ENCODE data around the gene FNDC5.

Gene FNDC5

DNA sequence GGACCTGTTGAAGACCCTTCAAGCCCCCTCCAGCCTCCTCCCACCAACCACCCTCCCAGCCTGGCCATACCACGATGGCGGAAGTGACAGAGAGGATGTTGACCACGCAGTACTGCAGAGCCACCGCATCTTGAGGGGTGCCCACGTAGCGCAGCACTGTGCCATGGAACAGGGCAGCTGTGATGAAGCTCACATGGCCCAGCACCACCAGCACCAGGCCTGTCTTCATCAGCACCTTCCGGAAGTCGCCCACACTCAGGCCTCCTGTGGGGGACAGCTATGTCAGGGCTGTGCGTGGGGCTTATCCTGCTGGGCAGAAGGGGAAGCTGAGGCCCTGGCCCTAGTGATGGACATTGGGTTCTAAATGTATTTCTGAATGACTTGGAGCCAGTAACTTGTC is 27.3 kb upstream of the FNDC5 start:
- in situ Hi-C loops (cut with MboI; ENCODE audit: low sequenced_read_pairs), result no loop called here

DNA sequence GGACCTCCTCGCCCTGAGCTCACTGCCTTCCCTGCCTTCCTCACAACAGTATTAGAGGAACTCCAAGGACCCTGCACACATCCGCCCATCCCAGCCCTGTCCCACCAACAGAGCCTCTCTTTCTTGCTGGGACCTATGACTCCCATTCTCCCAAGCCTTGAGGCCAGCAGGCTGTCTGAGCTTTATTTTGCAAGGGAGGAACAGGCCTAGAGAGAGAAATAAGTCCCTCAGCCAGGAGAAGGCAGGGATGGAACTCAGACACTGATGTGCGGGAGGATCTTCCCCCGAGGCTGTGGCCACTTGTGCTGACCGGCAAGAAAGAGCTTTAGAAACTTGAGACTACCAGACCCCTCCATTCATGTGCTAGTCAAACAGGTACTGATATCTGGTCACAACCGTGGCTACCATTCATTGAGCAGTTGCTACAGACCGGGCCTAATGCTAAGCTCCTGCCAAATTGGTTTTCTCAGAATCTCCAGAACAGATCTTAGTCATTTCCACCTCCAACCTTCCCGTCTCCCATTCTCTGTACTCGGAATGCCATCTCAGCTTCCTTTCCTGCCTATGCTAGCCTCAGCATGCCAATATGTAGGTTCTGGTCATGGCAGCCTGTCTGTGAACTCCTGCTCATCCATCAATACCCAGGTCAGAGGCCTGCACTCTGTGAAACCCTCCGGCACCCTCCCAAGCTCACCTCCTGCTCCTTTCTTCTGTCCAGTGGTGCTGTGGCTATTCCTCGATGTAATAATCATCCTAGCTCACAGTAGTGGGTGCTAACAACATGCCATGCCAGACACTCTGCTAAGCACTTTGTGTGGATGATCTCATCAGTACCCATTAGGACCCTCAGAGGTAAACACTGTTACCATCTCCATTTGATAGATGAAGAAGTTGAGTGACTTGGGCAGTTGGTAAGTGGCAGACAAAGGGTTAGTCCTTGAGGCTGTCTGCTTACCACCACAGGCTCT is 26.7 kb upstream of the FNDC5 start:
- in situ Hi-C loops (cut with MboI; ENCODE audit: low sequenced_read_pairs), result no loop called here

DNA sequence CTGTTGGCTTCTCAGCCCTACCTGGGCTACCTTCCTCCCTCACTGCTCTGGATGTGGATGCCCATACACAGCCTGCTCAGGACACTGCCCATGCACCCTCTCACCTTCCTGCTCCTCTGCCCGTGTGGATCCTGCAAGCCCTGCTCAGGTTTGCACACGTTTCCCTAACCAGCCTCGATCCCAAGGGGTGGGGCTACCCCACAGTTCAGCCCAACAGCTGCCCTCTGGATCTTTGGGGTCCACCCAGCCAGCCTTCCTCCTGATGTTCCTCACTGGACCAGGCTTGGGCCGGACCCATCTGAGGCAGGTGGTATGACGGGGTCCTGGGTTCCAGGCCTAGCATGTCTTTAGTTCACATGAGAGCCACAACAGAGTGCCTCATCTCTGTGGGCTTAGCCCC is 25.7 kb upstream of the FNDC5 start:
- in situ Hi-C loops (cut with MboI; ENCODE audit: low sequenced_read_pairs), result no loop called here

DNA sequence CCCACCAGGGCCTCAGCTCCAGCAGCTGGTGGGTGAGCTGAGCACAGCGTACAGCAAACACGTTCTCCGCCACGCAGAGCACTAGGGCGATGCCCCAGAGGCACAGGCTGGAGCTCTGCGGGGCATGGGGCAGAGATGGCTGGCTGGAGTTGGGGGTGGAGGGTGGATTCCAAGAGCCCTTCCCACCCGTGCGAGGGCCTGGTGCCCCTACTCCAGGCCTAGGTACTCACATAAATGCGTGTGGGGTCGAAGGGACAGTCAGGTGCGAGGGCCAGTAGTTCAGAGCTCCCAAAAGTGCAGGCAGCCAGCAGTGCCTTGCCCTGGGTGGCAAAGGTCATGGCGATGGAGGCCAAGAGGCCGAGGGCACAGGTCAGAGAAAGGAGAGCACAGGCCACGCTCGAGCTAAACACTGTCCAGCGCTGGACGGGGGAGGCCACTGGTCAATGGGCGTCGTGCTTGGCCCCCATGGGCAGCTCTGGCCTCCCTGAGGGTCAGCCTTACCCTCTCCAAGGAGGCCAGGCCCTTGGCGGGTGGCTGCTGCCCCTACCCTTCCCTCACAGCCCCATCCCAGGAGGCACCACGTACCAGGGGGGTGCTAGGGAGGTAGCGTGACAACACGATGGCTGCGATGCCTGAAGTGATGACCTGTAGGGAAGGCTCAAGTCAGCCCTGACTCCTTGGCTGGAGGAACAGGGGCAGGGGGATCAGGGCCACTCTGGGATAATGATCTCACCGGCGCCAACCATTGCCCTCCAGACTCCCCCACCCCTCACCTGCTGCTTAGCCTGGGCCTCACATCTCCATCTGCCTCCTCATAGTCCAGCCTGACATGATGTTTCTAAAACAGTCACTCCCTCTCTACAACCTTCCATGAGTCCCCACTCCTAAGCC is 24.9 kb upstream of the FNDC5 start:
- in situ Hi-C loops (cut with MboI; ENCODE audit: low sequenced_read_pairs), result no loop called here

DNA sequence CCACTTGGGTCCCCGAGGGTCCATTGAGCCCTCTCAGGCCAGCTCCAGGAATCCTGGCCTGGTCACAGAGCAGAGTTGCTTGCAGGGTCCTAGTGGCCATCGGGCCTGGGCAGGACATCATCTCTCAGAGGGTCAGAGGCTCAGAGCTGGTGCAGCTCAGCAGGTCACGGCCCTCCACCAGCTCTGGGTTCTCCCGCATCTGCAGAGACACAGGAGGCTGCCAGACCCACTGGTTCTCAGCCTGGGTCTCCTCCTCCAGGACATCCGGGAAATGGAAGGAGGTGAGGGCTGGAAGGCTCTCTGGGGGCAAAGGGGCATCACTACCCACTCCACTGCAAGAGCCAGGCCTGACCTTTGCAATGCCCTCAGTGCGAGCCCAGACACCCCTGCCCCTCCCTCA is 24.0 kb upstream of the FNDC5 start:
- in situ Hi-C loops (cut with MboI; ENCODE audit: low sequenced_read_pairs), result no loop called here

DNA sequence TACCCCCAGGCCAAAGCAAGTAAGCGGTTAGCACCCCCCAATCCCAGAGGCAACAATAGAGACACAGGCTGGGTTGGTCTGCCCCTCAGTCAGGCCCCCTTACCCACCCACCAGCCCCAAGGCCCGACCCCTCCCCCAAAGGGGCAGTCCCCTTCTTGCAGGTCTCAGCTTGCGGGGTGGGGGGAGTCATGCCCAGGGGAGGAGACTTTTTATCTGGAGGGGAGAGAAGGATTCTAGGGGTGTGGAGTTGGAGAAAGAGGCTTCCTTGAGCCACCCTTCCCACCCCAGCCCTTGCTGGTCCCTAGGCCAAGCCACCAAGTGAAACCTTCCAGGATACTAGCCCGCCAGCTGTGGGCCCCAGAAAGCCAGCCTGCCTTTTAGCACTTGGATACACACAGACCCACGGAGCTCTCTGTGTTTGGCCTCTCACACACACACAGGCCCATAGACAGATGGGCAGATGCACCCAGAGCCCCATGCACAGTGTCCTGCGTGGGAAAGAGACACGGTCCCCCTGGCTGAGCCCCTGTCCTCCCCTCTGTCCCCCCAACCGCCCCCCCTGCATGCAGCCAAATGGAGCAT is 23.4 kb upstream of the FNDC5 start:
- in situ Hi-C loops (cut with MboI; ENCODE audit: low sequenced_read_pairs), result no loop called here

DNA sequence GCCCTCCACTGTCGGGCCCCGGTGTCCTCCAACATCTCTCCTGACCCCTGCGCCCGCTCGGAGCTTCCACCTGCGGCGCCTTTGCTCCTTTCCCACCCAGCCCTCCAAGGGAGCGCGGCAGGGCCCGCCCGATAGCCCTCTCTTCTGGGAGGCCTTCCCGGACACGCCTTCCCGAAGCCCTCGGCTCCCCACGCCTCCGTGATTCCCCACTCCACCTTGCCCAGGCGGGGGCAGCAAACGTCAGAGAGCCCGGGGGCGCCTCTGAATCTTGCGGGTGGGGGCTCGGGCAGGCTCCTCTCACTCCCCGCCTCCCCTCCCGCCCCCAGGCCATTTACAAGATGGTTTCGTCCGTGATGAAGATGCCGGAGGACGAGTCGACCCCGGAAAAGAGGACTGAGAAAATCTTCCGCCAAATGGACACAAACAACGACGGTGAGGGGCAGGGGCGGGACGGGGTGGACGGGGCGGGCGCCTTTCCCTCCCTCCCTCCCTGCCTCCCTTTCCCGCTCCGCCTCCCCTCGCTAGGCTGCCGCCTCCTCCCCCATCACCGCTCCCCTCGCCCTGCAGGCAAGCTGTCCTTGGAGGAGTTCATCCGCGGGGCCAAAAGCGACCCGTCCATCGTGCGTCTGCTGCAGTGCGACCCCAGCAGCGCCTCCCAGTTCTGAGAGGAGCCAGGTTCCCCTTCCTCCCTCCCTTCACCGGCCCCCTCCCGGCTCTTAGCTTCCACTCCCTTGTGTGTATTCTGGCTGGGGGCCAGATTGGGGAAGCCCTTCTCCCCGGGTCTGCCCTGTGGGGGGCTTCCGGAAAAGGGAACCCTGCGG is 22.7 kb upstream of the FNDC5 start:
- in situ Hi-C loops (cut with MboI; ENCODE audit: low sequenced_read_pairs), result no loop called here

DNA sequence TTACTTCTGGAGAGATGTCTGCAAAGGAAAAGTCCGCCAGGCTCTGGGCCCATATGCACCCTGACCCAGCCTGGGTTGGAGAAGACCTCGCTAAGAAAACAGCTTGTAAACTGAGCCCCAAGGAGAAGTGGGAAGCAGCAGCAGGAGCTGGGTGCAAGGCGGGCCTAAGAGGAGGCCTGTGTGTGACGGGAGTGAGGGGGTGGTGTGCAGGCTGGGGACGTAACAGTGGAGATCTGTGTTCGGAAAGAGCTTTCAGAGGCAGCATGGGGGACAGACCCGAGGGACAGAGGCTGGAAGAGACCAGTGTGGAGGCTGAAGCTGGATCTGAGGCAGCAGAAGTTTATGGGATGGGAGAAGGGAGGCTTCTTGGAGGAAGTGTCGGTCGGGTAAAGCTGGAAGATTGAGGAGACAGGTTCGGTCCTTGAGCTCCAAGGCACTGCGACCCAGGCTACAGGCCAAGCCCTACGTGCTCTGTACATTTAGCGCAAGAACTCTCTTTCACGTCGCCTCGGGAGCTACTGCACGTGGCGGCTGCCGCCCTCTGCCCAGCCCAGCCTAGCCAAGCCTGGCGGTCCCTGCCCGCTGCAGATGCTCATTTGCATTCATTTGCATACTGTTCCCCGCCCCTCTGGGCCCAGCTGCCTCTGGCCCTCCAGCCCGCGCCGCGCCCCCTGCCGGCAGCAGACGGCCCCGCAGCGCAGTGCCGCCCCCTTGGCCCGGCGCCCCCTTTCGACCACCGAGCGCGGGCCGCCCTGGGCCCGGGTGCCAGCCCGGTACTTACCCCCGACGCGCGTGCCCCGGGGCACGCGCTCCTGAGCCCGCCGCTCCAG is 21.9 kb upstream of the FNDC5 start:
- in situ Hi-C loops (cut with MboI; ENCODE audit: low sequenced_read_pairs), result no loop called here

DNA sequence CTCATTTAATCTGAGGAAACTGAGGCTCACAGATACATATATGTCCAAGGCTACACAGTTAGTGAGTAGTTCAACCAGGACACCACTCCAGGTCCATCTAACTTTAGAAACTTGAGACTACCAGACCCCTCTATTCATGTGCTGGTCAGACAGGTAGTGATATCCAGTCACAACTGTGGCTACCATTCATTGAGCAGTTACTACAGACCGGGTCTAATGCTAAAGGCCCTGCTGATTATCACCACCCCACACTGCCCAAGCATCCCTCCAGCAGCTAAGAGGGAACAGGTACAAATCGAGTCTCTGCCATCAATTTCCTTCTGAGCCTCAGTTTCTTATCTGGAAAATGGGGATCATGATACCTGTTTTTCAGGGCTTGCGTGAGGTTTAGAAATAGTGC is 20.9 kb upstream of the FNDC5 start:
- in situ Hi-C loops (cut with MboI; ENCODE audit: low sequenced_read_pairs), result no loop called here

DNA sequence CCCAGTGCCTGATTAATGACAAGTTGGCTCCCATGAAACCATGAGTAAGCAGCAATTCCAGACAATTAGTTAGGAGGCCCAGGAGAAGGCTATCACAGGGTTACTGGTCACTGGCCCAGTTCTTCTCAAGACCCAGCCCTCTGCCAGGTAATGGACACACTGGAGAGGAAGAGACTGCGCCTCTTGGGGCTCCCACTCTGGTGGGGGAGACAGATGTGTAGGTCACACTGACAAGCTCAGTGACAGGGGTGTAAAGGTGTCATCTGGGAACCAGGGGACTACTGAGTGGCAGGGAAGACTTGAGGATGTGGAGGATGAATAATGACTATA is 20.5 kb upstream of the FNDC5 start:
- in situ Hi-C loops (cut with MboI; ENCODE audit: low sequenced_read_pairs), result no loop called here

DNA sequence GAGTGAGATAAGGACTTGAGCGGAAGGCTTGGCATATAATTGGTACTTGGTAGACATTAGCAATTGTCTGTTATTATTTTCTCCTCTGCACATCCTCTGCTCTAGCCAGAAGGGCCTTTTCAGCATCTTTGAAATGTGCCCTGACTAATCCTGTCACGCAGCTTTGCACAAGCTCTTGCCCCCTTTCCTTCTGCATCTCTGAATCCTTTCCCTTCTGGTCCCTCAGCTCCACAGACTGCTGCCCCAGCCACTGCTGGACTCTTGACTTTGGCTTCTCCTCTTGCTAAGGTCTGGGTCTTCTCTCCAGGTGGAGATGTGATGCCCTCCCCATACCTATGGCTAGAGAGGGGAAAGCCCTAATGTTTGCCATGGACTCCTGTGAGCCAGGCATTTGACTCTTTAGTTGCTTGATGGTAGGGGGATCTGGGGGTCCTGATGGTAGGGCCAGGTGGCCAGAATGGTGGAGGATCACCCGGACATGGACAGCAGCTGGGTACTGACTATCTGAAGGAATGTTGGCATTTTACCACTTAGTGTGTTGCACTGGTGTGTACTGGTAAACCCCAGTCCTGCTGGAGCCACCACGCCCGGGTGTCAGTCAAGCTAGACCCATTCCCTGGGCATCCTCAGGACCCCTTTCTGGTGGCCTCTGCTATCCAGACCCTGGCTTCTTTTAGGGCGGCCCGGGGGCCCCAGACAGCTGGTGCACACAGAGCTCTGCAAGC is 20.0 kb upstream of the FNDC5 start:
- in situ Hi-C loops (cut with MboI; ENCODE audit: low sequenced_read_pairs), result no loop called here

DNA sequence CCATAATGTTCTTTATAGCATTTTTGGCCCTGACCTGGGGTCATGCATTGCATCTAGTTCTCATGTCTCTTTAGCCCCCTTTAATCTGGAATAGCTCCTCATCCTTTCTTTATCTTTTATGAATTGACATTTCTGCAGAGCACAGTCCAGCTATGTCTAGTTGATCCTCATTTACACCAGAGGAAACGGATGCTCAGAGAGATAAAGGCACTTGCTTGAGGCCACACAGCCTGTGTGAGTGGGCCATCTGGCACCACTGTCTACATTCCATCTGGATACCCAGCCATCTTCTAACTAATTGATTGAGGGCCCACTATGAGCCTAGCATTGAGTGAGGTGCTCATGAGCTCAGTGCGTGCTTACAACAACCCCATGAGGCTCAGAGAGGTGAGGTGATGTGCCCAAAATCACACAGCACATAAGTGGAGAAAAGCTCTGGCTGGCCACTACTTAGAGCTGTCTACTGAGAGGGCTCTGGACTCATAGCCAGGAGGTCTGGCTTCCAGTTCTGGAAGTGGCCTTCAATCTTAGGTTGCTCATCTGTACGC is 19.1 kb upstream of the FNDC5 start:
- in situ Hi-C loops (cut with MboI; ENCODE audit: low sequenced_read_pairs), result no loop called here

DNA sequence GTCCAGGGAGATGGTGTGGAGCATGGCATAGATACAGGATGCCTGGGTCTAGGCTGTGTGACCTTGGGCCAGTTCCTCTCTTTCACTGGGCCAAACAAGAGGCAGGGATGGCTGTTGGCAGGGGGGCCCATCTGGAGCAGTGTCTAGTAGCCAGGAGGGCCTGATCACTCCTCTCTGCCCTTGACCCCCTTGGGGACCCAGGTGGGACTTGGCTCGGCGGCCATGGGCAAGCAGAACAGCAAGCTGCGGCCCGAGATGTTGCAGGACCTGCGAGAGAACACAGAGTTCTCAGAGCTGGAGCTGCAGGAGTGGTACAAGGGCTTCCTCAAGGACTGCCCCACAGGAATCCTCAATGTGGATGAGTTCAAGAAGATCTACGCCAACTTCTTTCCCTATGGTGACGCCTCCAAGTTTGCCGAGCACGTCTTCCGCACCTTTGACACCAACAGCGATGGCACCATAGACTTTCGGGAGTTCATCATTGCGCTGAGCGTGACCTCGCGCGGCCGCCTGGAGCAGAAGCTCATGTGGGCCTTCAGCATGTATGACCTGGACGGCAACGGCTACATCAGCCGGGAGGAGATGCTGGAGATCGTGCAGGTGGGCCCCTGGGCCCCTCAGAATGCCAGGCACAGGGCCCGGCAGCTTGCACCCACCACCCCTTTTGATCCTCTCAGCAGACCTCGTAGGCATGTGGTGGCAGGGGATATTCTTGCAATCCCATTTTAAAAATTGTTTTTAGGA is 18.1 kb upstream of the FNDC5 start:
- in situ Hi-C loops (cut with MboI; ENCODE audit: low sequenced_read_pairs), result no loop called here

DNA sequence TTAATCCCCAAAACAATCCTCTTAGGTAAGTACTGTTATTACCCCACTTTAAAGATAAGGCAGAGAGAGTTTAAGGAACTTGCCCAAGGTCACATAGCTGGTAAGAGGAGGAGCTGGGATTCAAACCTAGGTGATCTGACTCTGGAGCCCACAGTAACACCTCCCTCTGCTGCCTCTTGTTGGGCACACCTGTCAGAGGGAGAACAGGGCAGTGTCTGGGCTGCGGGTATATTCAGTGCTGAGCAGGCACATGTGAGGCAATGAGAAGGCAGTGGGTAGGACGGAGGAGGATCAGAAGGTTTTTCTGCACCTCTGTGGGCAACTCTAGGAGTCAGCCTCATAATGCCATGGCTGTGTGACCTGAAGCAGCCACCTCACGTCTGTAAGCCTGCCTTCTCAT is 17.4 kb upstream of the FNDC5 start:
- in situ Hi-C loops (cut with MboI; ENCODE audit: low sequenced_read_pairs), result no loop called here

DNA sequence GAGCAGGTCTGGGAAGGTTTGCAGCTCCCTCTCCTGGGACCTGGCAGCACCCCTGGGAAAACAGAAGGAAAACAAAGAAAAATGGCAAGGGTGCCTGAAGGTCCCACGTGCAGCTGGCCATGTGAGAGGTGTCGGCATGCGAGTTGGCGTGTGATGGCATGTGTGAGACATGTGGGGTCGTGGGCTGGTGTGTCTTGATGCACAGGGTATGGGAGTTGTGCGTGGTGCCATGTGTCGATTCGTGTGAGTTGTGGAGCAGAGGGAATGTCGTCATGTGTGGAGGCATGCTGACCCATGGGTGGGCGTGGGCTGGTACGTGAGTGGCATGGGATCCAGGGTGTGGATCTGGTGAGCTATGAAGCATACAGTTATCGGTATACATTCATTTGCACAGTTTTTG is 16.9 kb upstream of the FNDC5 start:
- in situ Hi-C loops (cut with MboI; ENCODE audit: low sequenced_read_pairs), result no loop called here

DNA sequence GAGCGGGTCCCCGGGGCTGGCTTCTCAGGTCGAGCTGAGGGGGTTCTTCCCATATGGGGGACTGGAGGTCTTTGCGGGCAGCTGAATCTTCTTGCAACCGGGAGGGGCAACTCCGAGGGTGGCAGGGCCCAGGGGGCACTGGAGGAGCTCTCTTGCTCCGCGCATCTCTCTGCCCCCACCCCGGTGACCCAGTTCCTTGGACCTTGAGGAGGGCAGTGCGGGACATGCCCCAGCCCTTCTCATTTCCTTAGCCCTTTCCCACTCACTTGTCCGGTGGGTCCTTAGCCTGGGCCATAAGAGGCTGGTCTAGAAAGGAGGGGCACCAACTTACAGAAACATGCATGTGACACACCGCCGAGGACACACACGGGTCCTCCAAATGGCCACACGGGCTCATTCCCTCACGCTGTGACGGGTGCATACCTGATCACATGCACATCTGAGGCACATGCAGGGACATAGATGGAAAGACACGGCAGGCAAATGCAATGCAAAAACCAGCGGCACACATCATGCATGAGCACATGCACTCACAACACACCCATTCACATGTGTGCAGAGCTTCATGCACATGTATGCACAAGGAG is 16.2 kb upstream of the FNDC5 start:
- in situ Hi-C loops (cut with MboI; ENCODE audit: low sequenced_read_pairs), result no loop called here

DNA sequence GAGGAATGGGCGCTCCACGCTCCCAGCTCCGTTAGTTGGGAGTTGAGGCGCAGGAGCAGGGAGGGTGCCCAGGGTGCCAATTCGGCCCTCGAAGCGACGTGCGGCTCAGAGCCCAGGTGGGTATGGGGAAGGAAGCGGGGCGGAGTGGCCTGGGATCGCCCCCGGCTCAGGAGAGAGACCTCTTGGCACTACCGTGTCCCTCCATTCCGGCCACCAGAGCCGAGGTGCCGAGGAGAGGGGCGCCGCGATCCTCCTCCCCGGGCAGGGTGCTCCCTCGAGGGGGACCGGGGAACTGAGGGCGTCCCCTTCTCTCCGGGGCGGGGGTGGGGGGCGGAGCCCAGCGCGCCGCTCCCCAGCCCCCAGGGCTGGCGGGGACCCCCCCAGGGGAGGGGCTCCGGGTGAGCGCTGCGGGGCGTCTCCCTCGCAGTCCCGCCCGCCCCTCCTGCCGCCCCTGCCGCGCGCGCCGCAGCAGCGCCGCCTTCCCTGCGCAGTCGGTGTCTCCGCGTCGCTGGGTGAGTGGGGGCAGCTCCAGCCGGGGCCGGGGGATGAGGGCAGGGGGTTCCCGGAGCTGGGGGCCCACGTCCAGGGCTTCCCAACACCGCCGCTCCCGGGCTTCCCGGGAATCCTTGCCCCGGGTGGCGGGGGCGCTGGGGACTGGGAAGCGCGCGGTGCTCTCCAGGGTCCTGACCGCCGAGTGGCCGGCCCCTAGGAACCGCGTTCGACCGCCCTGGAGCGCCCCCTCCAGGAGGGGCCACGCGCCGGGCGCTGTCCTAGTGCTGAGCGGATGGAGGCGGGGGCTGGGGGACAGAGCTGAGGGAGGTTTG is 15.5 kb upstream of the FNDC5 start, which contains the start of gene HPCA:
TSS of gene HPCA (plus strand) at position 488 of the 824 bp plus-strand sequence. CDS start 2,408 bp downstream, outside the sequence.
- in situ Hi-C loops (cut with MboI; ENCODE audit: low sequenced_read_pairs), result no loop called here
